Measurements from ENCODE around the gene TBX1.

TBX1 gene

DNA sequence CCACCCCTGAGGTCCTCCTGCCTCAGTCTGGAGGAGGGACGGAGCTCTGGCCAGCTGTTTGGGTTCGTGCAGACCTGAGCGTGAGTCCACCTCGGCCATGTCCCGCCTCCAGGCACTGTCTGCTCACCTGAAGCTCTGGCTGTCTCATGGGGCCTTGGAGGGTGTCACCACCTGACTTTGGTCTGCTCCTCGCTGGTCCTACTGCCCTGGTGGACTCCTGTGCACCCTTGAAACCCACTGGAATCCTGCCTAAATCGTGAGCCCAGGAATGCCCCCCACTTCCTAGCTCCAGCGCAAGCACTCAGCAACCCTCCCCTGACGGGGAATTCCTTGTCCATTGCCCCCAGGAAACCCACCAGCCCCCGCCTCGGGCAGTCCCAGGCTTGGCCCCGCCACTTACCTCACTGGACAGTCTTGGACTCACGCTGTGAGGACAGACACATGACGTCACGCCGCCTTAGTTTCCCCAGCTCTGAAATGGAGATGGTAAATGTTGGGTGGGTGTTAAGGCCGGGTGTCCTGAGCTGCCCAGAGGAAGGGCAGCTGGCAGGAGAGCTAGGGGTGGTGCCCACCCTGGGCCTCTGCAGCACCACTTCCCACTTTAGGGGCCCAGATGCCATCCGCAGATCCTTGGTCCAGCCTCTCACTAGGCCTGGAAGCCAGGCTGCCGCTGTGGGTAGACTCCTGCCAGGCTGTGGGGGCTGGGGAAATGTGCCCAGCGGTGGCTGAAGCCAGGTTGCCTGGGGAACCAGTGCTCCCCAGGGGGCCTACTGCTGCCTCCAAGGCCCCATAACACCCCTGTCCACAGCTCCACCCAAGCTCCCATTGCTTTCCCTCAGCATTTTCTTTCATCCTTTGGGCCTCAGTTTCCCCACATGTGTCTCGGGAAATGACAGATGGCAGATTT is 18.2 kb upstream of the TBX1 start:
- H3K27ac ChIP-seq = no peak overlapping the region
- TF ChIP-seq ZFX (IDR thresholded peaks at IDR 0.05; ENCODE audit: borderline replicate concordance) = no peak
- TF ChIP-seq, protein P1, sequence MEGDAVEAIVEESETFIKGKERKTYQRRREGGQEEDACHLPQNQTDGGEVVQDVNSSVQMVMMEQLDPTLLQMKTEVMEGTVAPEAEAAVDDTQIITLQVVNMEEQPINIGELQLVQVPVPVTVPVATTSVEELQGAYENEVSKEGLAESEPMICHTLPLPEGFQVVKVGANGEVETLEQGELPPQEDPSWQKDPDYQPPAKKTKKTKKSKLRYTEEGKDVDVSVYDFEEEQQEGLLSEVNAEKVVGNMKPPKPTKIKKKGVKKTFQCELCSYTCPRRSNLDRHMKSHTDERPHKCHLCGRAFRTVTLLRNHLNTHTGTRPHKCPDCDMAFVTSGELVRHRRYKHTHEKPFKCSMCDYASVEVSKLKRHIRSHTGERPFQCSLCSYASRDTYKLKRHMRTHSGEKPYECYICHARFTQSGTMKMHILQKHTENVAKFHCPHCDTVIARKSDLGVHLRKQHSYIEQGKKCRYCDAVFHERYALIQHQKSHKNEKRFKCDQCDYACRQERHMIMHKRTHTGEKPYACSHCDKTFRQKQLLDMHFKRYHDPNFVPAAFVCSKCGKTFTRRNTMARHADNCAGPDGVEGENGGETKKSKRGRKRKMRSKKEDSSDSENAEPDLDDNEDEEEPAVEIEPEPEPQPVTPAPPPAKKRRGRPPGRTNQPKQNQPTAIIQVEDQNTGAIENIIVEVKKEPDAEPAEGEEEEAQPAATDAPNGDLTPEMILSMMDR (IDR thresholded peaks at IDR 0.05) = no peak

DNA sequence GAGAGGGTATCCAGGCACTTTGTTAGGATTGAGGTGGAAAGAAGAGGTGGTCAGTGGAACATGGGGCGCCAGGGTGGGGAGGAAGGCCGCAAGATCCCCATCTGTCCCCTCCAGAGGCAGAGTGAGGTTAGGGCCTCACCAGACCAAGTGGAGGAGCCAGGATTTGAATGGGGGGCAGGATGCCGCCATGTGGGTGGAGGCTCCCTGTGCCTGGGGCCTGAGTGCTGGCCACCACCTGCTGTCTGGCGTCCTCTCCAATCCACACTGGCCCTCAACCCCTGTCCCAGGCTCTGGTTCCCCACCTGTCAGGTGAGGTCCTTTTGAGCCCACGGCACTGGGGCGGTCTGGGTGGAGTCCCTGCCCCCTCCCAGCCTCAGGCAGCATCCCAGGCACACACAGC is 17.5 kb upstream of the TBX1 start:
- no peak overlapping the region for H3K27ac ChIP-seq
- TF ChIP-seq, protein P1 (IDR thresholded peaks at IDR 0.05) = no peak
- no peak for TF ChIP-seq ZFX (IDR thresholded peaks at IDR 0.05; ENCODE audit: borderline replicate concordance)

DNA sequence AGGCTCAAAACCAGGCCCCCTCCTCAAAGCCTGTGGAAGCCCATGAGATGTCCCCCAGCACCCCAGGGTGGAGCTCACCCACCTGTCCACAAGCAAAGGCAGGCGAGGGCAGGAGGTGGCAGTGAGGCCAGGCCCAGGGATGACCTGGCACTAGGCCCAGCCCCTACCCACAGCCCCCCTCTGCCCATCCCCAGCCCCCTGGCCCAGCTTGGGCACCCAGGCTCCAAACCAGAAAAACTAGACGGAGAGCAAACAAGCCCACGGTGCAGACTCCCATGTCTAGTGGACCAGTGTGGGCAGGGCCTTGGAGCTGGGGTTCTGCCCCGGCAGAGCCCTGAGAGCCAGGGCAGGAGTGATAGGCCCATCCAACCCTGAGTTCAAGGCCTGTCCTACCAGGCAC is 16.9 kb upstream of the TBX1 start:
- H3K27ac ChIP-seq = no peak overlapping the region
- no peak for TF ChIP-seq ZFX (IDR thresholded peaks at IDR 0.05; ENCODE audit: borderline replicate concordance)
- TF ChIP-seq, protein P1 (IDR thresholded peaks at IDR 0.05) = no peak

DNA sequence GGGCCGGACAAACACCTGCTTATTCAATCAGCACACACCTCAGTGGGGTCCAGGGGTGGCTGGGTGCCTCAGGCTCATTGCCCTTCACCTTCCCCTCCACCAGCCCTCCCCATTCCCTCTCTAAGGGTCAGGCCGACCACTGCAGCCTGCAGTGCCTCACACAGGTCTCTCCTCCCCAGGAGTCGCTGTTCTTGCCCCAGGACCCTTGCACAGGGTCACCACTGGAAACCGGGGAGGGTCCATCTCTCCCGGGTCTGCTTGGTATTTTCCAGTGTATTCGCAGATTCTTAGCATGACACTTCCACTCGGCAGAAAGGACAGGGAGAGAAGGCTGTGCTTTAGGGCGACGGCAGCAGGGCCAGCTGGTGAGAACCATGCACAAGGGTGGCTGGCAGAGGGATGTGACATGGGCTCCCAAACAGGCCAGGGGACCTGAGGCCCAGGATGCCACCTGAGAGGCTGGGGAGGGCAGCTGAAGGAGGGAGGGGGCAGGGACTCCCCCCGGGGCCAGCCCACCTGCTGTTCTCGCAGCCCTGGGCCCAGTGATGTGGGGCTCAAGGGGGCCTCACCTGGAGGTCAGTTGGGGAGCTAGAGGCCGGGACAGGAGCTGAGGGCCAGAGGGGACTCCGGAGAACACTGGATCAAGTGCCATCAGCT is 16.1 kb upstream of the TBX1 start:
- H3K27ac ChIP-seq = no peak overlapping the region
- TF ChIP-seq, protein P1 (IDR thresholded peaks at IDR 0.05) = no peak
- TF ChIP-seq ZFX (IDR thresholded peaks at IDR 0.05; ENCODE audit: borderline replicate concordance) = no peak

DNA sequence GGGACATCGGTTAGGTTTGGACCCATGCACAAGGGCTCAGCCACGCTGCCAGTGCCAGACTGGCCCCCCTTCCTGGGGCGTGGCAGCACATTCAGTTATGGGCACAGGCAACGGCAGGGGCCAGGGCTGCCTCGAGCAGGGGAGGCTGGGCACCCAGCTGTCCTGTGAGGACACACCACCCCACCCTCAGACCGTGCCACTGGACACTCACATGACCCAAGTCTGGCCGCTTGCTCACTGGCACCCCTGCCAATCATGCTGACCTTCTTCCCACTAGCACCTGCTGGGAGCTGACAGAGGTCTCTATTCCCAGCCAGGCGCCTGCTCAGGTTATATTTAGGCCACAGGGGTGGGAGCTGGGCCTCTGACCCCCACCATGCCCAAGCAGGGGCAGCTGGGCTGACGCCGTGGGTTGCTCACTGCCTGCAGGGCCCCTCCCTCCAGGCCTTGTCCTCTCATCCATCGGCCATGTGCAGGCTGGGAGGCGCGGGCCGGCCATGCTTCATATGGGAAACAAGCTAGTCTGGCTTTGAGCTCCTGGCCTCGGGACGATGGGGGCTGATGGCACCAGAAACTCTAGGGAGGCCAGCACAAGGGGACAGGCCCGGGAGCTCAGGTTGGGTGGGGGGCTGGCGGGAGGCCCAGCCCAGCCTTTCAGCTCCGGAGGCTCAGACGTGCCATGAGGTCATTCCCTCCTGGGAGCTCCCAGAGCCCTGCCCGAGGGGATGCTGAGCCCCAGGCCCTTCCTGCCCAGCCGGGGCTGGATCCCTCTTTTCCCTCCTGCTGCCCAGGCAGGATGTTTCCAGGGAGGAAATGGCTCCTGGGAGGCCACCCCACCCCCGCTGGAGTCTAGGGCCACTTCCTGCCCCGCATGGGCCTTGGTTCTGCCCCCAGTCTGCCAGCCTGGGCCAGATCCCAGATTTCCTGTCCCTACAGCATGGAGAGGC is 15.2 kb upstream of the TBX1 start:
- no peak overlapping the region for H3K27ac ChIP-seq
- no peak for TF ChIP-seq ZFX (IDR thresholded peaks at IDR 0.05; ENCODE audit: borderline replicate concordance)
- TF ChIP-seq, protein P1 (IDR thresholded peaks at IDR 0.05) = no peak

DNA sequence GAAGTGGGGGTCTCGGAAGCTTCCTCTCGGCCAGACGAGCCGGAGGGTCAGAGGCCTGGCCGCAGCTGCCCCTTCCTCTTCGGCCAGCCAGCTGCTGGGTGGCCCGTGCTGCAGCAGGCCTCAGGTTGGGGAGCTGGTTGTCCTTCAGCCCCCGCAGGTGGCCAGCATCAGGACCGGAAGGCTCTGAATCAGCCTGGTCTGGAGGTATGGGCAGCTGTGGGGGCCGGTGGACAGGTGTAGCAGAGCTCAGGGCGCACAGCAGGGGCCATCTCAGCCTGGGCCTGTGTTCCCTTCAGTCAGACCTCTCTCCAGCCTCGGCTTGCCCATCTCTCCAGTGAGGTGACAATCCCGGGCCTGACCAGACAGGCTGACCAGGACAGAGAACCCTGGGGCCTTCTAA is 13.9 kb upstream of the TBX1 start:
- no peak overlapping the region for H3K27ac ChIP-seq
- TF ChIP-seq, protein P1 (IDR thresholded peaks at IDR 0.05) = no peak
- no peak for TF ChIP-seq ZFX (IDR thresholded peaks at IDR 0.05; ENCODE audit: borderline replicate concordance)

All from 22Rv1 (cell line).